Naive thymus-derived CD4-positive, alpha-beta T cell (primary cell): Measurements from ENCODE around the gene NTM. TPM values are rescaled to one million over a fixed set of nuclear protein-coding genes. Genes with fewer than 3 reads are reported as not detected.

Experiments
- ATAC-seq: fragments of 150-1000 bp; cut with Tn5 transposase; 2 replicates; pipeline ENCODE4 v1.10.0; 2021; ENCODE audit warnings: mild to moderate bottlenecking, moderate library complexity
- CTCF ChIA-PET: fragments of 350-600 bp; sonication (Branson Sonifier 250); formaldehyde crosslinking; loops from one replicate; lab custom pipeline; 2021; ENCODE audit warnings: antibody characterized with exemption; lab: Charles Lee
- POLR2A ChIA-PET: fragments of 350-600 bp; sonication (Branson Sonifier 250); formaldehyde crosslinking; loops from one replicate; lab custom pipeline; 2021; ENCODE audit warnings: antibody characterized with exemption, inconsistent platforms; lab: Charles Lee
- DNase-seq, 9 donors: peaks; one replicate each; pipeline versions ENCODE4 v3.0.0 to v3.0.0-alpha.2; 2020 to 2022; ENCODE audit warnings: mixed read lengths in 1 of 9
- H3K27ac ChIP-seq: one replicate; pipeline ENCODE4 v1.7.0; 2013; ENCODE audit warnings: mild to moderate bottlenecking, low read depth, low read length, moderate library complexity
- H3K27me3 ChIP-seq, 2 donors: one replicate each; pipeline ENCODE4 v1.7.0; 2013; ENCODE audit warnings: low read length in 2 of 2, mild to moderate bottlenecking in 2 of 2, moderate library complexity in 2 of 2; ENCODE audit not compliant: control insufficient read depth in 2 of 2, insufficient read depth in 2 of 2
- H3K36me3 ChIP-seq, 3 experiments: 1 replicate in 2 of 3; 2 replicates in 1 of 3; pipeline ENCODE4 v1.7.0; 2013; ENCODE audit warnings: low read length in 3 of 3, mild to moderate bottlenecking in 3 of 3, moderate library complexity in 1 of 3; ENCODE audit not compliant: insufficient read depth in 3 of 3, control insufficient read depth in 2 of 3
- H3K4me1 ChIP-seq, 2 donors: one replicate each; pipeline ENCODE4 v1.7.0; 2013; ENCODE audit warnings: low read length in 2 of 2, mild to moderate bottlenecking in 2 of 2, moderate library complexity in 1 of 2; ENCODE audit not compliant: control insufficient read depth in 2 of 2, insufficient read depth in 2 of 2
- H3K4me3 ChIP-seq: 2 replicates; pipeline ENCODE4 v1.7.0; 2013; ENCODE audit warnings: mild to moderate bottlenecking, low read length
- H3K9me3 ChIP-seq, 3 experiments: 1 replicate in 2 of 3; 2 replicates in 1 of 3; pipeline ENCODE4 v1.7.0; 2013; ENCODE audit warnings: low read length in 3 of 3; ENCODE audit not compliant: control insufficient read depth in 2 of 3
- H3K27ac Mint-ChIP-seq, 9 donors: one replicate each; pipeline ENCODE4 v1.8.0; 2020 to 2022; ENCODE audit warnings: mixed read lengths in 9 of 9, mild to moderate bottlenecking in 8 of 9, moderate library complexity in 5 of 9, inconsistent platforms in 2 of 9
- H3K27me3 Mint-ChIP-seq, 5 donors: one replicate each; pipeline ENCODE4 v1.8.0; 2021 to 2022; ENCODE audit warnings: mixed read lengths in 5 of 5, mild to moderate bottlenecking in 1 of 5
- H3K36me3 Mint-ChIP-seq, 5 donors: one replicate each; pipeline ENCODE4 v1.8.0; 2020 to 2022; ENCODE audit warnings: mixed read lengths in 5 of 5, mild to moderate bottlenecking in 3 of 5, inconsistent platforms in 1 of 5
- H3K4me1 Mint-ChIP-seq, 7 donors: one replicate each; pipeline ENCODE4 v1.8.0; 2020 to 2022; ENCODE audit warnings: mixed read lengths in 7 of 7, mild to moderate bottlenecking in 3 of 7, inconsistent platforms in 1 of 7
- H3K4me3 Mint-ChIP-seq, 10 donors: one replicate each; pipeline ENCODE4 v1.8.0; 2020 to 2022; ENCODE audit warnings: mild to moderate bottlenecking in 10 of 10, mixed read lengths in 10 of 10, moderate library complexity in 6 of 10, inconsistent platforms in 2 of 10
- H3K9me3 Mint-ChIP-seq, 11 donors: one replicate each; pipeline ENCODE4 v1.8.0; 2020 to 2022; ENCODE audit warnings: mixed read lengths in 11 of 11, mild to moderate bottlenecking in 4 of 11, inconsistent platforms in 1 of 11, moderate library complexity in 1 of 11
- intact Hi-C, 2 donors: fragments of 100-400 bp; cut with micrococcal nuclease; formaldehyde crosslinking; loops; one replicate each; pipeline ENCODE4 v1.15.1; 2023
- polyA plus RNA-seq, 2 donors: library from polyadenylated mRNA; unstranded; fragments of 300-500 nt; fragmentation: Illumina TruSeq; gene quantifications; one replicate each; pipeline ENCODE4 v1.2.3, GENCODE V29; 2021
- total RNA-seq, 6 experiments: library from RNA in 5 of 6; stranded (reverse) in 5 of 6; gene quantifications; 1 replicate in 5 of 6; 2 replicates in 1 of 6; pipeline ENCODE4 v1.2.3 and lab custom pipeline; 2021 to 2026

Gene NTM
- total and polyA plus RNA-seq, 7 experiments from 2014 or later = not detected

DNA sequence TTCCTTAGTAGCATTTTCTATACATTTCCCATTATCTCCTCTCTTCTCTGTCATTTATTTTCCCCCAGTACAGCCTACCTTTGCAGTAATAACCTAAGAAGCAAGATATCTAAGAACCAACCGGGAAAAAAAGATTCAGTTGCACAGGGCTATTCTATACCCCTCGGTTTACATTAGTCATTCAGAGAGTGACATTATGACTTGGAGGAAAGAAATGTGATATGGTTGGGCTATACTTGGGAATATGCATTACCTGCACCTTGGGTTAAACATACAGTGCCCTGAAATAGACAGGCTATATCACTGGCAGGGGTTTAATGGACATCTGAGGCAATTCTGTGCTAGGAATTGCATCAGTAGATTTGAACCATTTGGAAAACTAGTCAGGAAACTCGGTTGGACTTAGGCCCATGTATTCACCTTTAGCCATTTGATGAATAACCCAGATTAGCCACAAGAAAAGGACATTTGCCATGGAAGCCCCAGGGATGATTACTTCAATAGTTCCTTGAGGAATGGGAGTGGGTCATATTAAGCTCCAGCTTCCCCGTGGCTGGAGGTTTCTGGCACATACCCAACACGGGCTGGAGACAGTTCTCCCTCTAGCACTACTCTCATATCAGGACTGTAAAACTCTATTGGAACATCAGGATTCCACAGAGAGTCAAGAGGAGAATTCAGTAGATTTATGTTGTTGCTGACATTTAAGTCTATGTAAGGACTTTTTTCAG lies 973.2 kb downstream of the NTM start:
- peaks cover 0 to 9% (median 2%) of the 10 kb centered on the region in 5 donors for H3K27me3 Mint-ChIP-seq
- intact Hi-C loops = no loop called here
- Histone ChIP-seq H3K27me3 (no peaks in the 10 kb centered on the region), H3K27ac (no peak overlapping the region), H3K4me3 (no peak overlapping the region), H3K9me3 (no peaks in the 10 kb centered on the region), H3K4me1 (no peaks in the 10 kb centered on the region), H3K36me3 (no peaks in the 10 kb centered on the region)
- no peak overlapping the region for H3K27ac Mint-ChIP-seq
- DNase-seq (no peak), ATAC-seq (no peak)
- no peaks in the 10 kb centered on the region for H3K36me3 Mint-ChIP-seq
- ChIA-PET CTCF (no interaction called here), POLR2A (no interaction called here)
- peaks cover 0 to 11% (median 0%) of the 10 kb centered on the region in 11 donors for H3K9me3 Mint-ChIP-seq
- H3K4me1 Mint-ChIP-seq = no peaks in the 10 kb centered on the region
- no peak overlapping the region for H3K4me3 Mint-ChIP-seq

DNA sequence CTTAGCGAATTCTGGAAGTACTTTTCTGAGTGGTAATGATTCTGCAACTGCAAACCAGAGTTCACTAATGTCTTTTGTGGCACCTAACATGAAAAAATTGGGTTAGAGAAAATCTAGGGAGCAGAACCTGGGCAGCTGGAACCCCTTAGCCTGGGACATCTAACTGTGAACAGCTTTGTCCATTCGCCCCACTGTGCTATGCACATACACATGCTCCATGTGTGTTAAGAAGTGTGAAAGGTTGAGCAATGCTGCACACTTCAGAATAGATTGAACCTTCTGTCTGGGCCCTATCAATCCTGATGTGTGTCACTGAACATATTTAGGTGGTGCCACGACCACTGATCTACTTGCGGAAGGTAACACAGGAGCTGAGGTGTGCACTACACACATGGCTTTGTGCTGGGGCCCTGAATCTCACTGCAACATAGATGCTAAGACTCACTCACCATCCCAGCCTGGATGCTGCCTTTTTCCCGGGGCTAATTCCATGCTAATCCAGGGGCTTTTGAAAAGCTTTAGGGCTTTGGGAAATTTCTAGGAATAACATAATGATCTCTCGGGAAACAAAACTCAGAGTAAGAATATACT lies 976.2 kb downstream of the NTM start:
- DNase-seq (no peak), ATAC-seq (no peak)
- Mint-ChIP-seq H3K4me3 (no peak overlapping the region), H3K4me1 (no peaks in the 10 kb centered on the region), H3K27me3 (peaks cover 0 to 14% (median 2%) of the 10 kb centered on the region in 5 donors), H3K36me3 (peaks cover 0 to 4% (median 0%) of the 10 kb centered on the region in 5 donors), H3K9me3 (peaks cover 0 to 11% (median 2%) of the 10 kb centered on the region in 11 donors), H3K27ac (no peak overlapping the region)
- H3K4me3 ChIP-seq = no peak overlapping the region
- no peak overlapping the region for H3K27ac ChIP-seq
- no peaks in the 10 kb centered on the region for H3K9me3 ChIP-seq
- CTCF ChIA-PET = no interaction called here
- H3K36me3 ChIP-seq = no peaks in the 10 kb centered on the region
- no peaks in the 10 kb centered on the region for H3K27me3 ChIP-seq
- POLR2A ChIA-PET = no interaction called here
- intact Hi-C loops = no loop called here
- H3K4me1 ChIP-seq = no peaks in the 10 kb centered on the region

DNA sequence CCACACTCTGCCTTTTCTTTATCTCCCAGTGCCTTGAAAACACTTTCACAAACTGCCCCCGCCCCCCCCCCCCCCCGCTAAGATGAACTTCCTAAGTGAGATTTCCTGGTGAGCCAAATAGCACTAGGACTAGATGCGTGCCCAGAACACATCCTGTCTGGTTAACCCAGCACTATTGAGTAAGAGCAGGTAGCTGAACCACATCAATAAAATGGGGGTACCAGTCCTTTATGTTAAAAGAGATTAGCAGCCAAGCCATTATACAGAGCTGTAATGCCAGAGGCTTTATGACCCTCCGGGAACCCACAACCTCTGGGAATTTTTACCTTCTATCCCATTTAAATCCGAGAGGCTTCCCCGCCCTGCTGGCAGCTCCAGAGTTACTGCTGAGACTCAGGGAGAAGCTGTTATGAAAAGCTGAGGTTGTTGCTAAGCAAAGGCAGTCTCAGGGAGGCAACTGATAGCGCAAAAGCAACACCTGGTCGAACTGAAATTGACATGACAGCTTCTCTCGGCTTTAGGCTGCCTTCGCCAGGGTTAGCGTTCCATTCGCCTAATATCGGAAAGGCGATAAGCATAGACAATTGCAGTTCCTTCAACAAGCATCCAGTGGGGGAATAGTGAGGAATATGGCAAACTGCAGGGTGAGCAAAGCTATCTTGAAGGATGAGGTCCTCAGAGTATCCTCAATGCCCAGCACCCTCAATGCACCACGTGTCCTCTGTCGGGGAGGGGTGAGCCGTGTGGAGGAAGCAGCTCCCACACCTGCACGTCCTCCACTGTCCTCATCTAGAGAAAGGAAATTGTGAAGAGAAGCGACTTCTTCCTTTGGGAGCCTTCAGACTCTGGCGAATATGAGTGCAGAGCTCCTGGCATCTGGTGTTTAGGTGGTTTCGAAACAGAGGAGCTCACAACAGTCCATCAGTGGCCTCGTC lies 977.0 kb downstream of the NTM start:
- Mint-ChIP-seq H3K36me3 (peaks cover 0 to 4% (median 0%) of the 10 kb centered on the region in 5 donors), H3K4me3 (no peak overlapping the region), H3K27me3 (peaks cover 0 to 14% (median 2%) of the 10 kb centered on the region in 5 donors), H3K27ac (no peak overlapping the region), H3K9me3 (peaks cover 0 to 11% (median 2%) of the 10 kb centered on the region in 11 donors), H3K4me1 (no peaks in the 10 kb centered on the region)
- ChIA-PET CTCF (no interaction called here), POLR2A (no interaction called here)
- no peak for ATAC-seq
- Histone ChIP-seq H3K27me3 (no peaks in the 10 kb centered on the region), H3K36me3 (no peaks in the 10 kb centered on the region), H3K27ac (no peak overlapping the region), H3K4me3 (no peak overlapping the region), H3K4me1 (no peaks in the 10 kb centered on the region), H3K9me3 (no peaks in the 10 kb centered on the region)
- DNase-seq = no peak
- intact Hi-C loops = no loop called here

DNA sequence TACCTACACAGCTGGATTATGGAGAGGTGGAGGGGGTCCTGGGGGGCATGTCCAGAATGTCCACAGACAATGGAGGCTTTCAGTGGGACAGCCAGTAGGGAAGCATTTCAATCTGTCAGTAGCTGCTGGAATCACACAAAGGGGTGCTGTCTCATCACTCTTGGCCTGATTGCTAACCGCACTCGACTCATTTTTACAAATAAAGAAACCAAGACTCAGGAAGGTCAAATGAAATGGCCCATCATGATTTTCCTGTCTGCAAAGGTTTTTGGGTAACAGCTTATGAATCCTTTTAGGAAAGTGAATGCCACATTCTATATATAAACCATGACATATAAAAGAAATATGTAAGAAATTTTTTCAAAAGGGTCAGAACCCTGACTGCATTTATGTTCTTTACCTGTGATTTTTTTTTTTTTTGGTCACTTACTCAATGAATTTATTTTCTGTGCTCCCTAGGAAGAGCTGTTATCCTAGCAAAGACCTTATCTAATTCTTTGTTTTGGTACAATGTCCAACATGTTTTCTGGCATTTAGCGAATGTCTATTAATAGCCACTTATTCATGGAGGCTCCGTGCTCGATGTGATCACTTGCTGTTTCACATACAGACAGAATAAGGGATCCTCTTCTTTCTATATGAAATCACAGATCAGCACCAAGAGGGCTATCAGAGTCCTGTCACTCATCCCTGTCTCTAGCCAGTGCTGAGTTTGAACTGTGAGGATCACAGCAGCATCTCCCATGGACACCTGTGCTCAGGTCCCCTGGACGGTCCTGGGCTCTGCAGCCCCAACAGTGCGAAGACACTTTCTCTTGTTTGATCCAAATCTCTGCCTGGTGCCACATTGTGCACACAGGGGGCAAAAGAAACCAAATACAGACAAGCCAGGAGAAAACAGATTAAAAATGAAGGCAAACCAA lies 979.7 kb downstream of the NTM start:
- no peaks in the 10 kb centered on the region for H3K27me3 ChIP-seq
- ATAC-seq (no peak), DNase-seq (no peak)
- no peaks in the 10 kb centered on the region for H3K9me3 ChIP-seq
- Mint-ChIP-seq H3K27me3 (peaks cover 0 to 11% (median 0%) of the 10 kb centered on the region in 5 donors), H3K36me3 (peaks cover 0 to 4% (median 0%) of the 10 kb centered on the region in 5 donors), H3K9me3 (peaks cover 0 to 9% (median 2%) of the 10 kb centered on the region in 11 donors), H3K4me3 (no peak overlapping the region), H3K4me1 (no peaks in the 10 kb centered on the region), H3K27ac (no peak overlapping the region)
- no peak overlapping the region for H3K27ac ChIP-seq
- H3K36me3 ChIP-seq = no peaks in the 10 kb centered on the region
- no peak overlapping the region for H3K4me3 ChIP-seq
- H3K4me1 ChIP-seq = no peaks in the 10 kb centered on the region
- intact Hi-C loops = no loop called here
- ChIA-PET POLR2A (no interaction called here), CTCF (no interaction called here)

DNA sequence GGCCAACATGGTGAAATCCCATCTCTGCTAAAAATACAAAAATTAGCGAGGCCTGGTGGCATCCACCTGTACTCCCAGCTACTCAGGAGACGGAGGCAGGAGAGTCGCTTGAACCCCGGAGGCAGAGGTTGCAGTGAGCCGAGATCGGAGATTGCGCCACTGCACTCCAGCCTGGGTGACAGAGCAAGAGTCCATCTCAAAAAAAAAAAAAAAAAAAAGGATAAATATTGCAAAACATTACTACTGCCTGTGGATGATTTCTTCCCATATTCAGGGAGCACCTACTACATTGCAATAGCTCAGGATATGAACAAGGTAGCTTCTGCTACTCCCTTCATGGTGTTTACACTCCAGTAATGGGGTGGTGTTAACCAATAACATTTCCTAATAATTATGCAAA lies 980.6 kb downstream of the NTM start:
- peaks cover 0 to 9% (median 1%) of the 10 kb centered on the region in 11 donors for H3K9me3 Mint-ChIP-seq
- POLR2A ChIA-PET = no interaction called here

DNA sequence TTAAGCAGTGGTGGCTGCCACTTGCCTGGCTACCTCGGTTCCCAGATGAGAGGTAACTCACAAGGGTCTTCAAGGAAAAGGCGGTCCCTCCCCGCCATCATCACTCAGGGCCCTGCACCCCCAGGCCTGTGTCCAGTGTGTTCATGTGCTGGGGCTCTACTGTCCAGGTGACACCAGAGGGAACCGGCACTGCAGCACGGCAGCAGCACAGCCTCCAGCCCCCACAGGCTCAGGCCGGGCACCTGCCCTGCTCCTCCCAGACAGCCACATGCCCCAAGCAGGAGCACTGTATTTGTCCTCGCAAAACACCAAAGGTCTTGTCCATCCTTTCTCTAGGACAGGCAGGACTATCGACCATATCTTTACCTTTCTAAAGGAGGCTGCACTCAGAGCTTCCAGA lies 982.1 kb downstream of the NTM start:
- POLR2A ChIA-PET = no interaction called here

More for the DNA sequence above, 980.6 kb downstream of the NTM start:
- no peak overlapping the region for H3K4me3 ChIP-seq
- no peaks in the 10 kb centered on the region for H3K4me1 ChIP-seq
- H3K9me3 ChIP-seq = no peaks in the 10 kb centered on the region
- Mint-ChIP-seq H3K4me1 (no peaks in the 10 kb centered on the region), H3K27me3 (peaks cover 0 to 9% (median 0%) of the 10 kb centered on the region in 5 donors), H3K4me3 (no peak overlapping the region), H3K36me3 (peaks cover 0 to 4% (median 0%) of the 10 kb centered on the region in 5 donors), H3K27ac (no peak overlapping the region)
- intact Hi-C loops = no loop called here
- H3K27me3 ChIP-seq = no peaks in the 10 kb centered on the region
- no peak overlapping the region for H3K27ac ChIP-seq
- ATAC-seq = no peak
- DNase-seq = no peak
- H3K36me3 ChIP-seq = no peaks in the 10 kb centered on the region
- CTCF ChIA-PET = no interaction called here

More for the DNA sequence above, 982.1 kb downstream of the NTM start:
- intact Hi-C loops = no loop called here
- Histone ChIP-seq H3K36me3 (no peaks in the 10 kb centered on the region), H3K9me3 (no peaks in the 10 kb centered on the region), H3K4me1 (no peaks in the 10 kb centered on the region), H3K27me3 (no peaks in the 10 kb centered on the region), H3K27ac (no peak overlapping the region), H3K4me3 (no peak overlapping the region)
- CTCF ChIA-PET = no interaction called here
- DNase-seq = no peak
- Mint-ChIP-seq H3K4me3 (no peak overlapping the region), H3K4me1 (peaks cover 0 to 3% (median 0%) of the 10 kb centered on the region in 7 donors), H3K27ac (no peak overlapping the region), H3K36me3 (peaks cover 0 to 4% (median 0%) of the 10 kb centered on the region in 5 donors), H3K9me3 (peaks cover 0 to 11% (median 2%) of the 10 kb centered on the region in 11 donors), H3K27me3 (peaks cover 0 to 9% (median 0%) of the 10 kb centered on the region in 5 donors)
- no peak for ATAC-seq
